ENCODE data around the gene CHMP3.
A peak's percentile ranks its signal among the peaks of the same experiment; 100 is the strongest.
"Not testable (repeated sequence)": the region's sequence is repeated elsewhere in the genome, so short reads cannot be mapped to it uniquely, and the experiment has no call there.

CHMP3 gene

GRCh38 chr2:86507600-86507999, 55.6 kb downstream of the CHMP3 start:
- no peak for DNase-seq (ENCODE audit: low read depth)

- no peak for DNase-seq (ENCODE audit: low read depth)
Observed at GRCh38 chr2:86500325-86501083, 62.7 kb downstream of the CHMP3 start.

GRCh38 chr2:86499326-86499725, 63.9 kb downstream of the CHMP3 start:
- no peak for DNase-seq (ENCODE audit: low read depth)

- no peak for DNase-seq (ENCODE audit: low read depth)
Observed at GRCh38 chr2:86498468-86499260, 64.6 kb downstream of the CHMP3 start.

- DNase-seq (ENCODE audit: low read depth), result not testable (repeated sequence)
Observed at GRCh38 chr2:86496391-86496790, 66.9 kb downstream of the CHMP3 start.

- DNase-seq (ENCODE audit: low read depth), result no peak
Observed at GRCh38 chr2:86492048-86492453, 71.2 kb downstream of the CHMP3 start.

- no peak for DNase-seq (ENCODE audit: low read depth)
Observed at GRCh38 chr2:86491088-86491487, 72.2 kb downstream of the CHMP3 start.

- no peak for DNase-seq (ENCODE audit: low read depth)
Observed at GRCh38 chr2:86490245-86490644, 73.0 kb downstream of the CHMP3 start.

GRCh38 chr2:86489542-86489941, 73.7 kb downstream of the CHMP3 start:
- no peak for DNase-seq (ENCODE audit: low read depth)

GRCh38 chr2:86488561-86489250, 74.5 kb downstream of the CHMP3 start:
- DNase-seq (ENCODE audit: low read depth), result no peak

- DNase-seq (ENCODE audit: low read depth), result no peak
Observed at GRCh38 chr2:86487062-86487461, 76.2 kb downstream of the CHMP3 start.

GRCh38 chr2:86485802-86486201, 77.4 kb downstream of the CHMP3 start:
- DNase-seq (ENCODE audit: low read depth), result no peak

GRCh38 chr2:86485103-86485502, 78.1 kb downstream of the CHMP3 start:
- no peak for DNase-seq (ENCODE audit: low read depth)

GRCh38 chr2:86484385-86484784, 78.9 kb downstream of the CHMP3 start:
- DNase-seq (ENCODE audit: low read depth), result no peak

GRCh38 chr2:86482034-86482433, 81.2 kb downstream of the CHMP3 start:
- no peak for DNase-seq (ENCODE audit: low read depth)

- DNase-seq (ENCODE audit: low read depth), result no peak
Observed at GRCh38 chr2:86480105-86480504, 83.1 kb downstream of the CHMP3 start.

GRCh38 chr2:86477349-86477748, 85.9 kb downstream of the CHMP3 start:
- DNase-seq (ENCODE audit: low read depth), result no peak

- no peak for DNase-seq (ENCODE audit: low read depth)
Observed at GRCh38 chr2:86476918-86477317, 86.3 kb downstream of the CHMP3 start.

- peak; percentile 62 for DNase-seq (ENCODE audit: low read depth)
Observed at GRCh38 chr2:86476092-86476491, 87.2 kb downstream of the CHMP3 start.

GRCh38 chr2:86471637-86472036, 91.6 kb downstream of the CHMP3 start:
- no peak for DNase-seq (ENCODE audit: low read depth)

GRCh38 chr2:86470890-86471289, 92.4 kb downstream of the CHMP3 start:
- no peak for DNase-seq (ENCODE audit: low read depth)

GRCh38 chr2:86468162-86469033, 94.8 kb downstream of the CHMP3 start:
- no peak for DNase-seq (ENCODE audit: low read depth)

Data from fibroblast of gingiva (primary cell).